Lower leg skin (tissue), 3 donors: ENCODE data around the gene TOP1.

Experiments
- POLR2A ChIP-seq, 2 donors: fragments of 450-650 bp; IDR thresholded peaks; one replicate each; pipeline ENCODE4 v1.6.1; 2016 to 2017; ENCODE audit warnings: antibody characterized with exemption in 2 of 2, mild to moderate bottlenecking in 1 of 2, moderate library complexity in 1 of 2
- TF ChIP-seq, protein P1 (sequence below), 3 donors: fragments of 450-650 bp; IDR thresholded peaks; one replicate each; pipeline ENCODE4 v1.5.1; 2016; ENCODE audit warnings: antibody characterized with exemption in 3 of 3, mild to moderate bottlenecking in 3 of 3, moderate library complexity in 2 of 3

DNA sequence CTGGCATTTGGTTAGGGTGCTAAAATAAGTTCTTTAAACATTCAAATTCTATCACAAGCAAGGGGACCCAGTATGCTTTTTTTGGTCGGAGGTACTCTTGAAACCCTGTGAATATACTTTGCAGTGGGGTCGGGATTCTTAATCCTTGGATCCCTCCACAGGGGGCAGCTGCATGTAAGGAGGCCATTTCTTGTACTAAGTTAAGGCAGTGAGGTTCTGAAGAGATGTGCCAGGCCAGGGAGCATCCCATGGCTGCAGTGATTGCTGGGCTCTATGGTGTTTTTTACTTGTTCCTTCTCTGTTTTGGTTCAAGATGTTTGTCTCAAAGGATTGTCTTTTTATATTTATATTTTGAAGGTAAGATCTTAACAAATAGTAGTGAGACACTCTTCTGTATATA lies 50.4 kb downstream of the TOP1 start:
- TF ChIP-seq, protein P1, sequence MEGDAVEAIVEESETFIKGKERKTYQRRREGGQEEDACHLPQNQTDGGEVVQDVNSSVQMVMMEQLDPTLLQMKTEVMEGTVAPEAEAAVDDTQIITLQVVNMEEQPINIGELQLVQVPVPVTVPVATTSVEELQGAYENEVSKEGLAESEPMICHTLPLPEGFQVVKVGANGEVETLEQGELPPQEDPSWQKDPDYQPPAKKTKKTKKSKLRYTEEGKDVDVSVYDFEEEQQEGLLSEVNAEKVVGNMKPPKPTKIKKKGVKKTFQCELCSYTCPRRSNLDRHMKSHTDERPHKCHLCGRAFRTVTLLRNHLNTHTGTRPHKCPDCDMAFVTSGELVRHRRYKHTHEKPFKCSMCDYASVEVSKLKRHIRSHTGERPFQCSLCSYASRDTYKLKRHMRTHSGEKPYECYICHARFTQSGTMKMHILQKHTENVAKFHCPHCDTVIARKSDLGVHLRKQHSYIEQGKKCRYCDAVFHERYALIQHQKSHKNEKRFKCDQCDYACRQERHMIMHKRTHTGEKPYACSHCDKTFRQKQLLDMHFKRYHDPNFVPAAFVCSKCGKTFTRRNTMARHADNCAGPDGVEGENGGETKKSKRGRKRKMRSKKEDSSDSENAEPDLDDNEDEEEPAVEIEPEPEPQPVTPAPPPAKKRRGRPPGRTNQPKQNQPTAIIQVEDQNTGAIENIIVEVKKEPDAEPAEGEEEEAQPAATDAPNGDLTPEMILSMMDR (IDR thresholded peaks at IDR 0.05): no peak
- no peak for TF ChIP-seq POLR2A (IDR thresholded peaks at IDR 0.05)
